Stimulated activated CD4-positive, alpha-beta T cell treated with anti-CD3 and anti-CD28 coated beads, Interleukin-1b, Interleukin-23, amount 100 ng/mL, for 48 hours (primary cell): Measurements from ENCODE around the gene MRPL42.
"Not testable (repeated sequence)": the region's sequence is repeated elsewhere in the genome, so short reads cannot be mapped to it uniquely, and the experiment has no call there.

ENCODE experiments used
- DNase-seq: peaks from one replicate; pipeline ENCODE4 v3.0.0-alpha.2; 2020

MRPL42 gene

DNA sequence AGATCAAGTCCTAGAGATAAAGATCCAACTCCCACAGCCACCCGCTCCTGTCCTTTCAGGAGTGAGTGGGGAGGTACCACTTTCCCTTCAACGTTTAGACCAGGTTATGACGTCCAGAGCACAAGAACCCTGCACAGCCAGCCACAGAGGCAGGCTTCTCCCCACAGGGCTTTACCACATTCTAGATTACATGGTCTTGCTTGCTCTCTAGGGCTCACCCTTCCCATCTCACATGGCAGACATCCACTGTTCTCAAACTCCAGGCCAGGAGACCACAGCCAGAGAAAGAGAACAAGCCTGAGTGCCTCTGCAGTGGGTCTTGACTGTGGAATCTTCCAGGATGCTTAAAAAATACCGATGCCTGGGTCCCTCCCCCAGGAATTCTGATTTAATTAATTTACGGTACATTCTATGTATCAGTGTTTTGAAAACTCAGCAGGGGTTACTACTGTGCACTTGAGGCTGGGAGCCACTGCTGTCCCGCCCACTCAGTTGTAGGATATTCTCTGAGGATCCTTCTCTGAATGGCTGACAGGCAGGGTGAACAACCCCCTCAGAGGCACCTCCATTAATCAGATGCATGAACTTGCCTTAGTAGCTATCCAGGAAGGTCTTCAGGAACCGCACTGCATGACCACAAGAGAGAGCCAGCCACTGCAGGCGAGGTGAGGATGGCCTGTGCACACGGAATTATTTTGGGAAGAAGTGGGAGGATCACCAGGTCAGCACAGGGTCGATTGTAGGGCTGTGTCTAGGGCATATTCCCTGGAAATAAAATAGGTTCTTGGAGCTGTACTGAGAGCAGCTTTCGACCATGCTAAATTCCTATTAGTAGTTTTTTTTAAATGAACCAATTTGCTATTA lies 83.7 kb downstream of the MRPL42 start:
- DNase-seq, result no peak

DNA sequence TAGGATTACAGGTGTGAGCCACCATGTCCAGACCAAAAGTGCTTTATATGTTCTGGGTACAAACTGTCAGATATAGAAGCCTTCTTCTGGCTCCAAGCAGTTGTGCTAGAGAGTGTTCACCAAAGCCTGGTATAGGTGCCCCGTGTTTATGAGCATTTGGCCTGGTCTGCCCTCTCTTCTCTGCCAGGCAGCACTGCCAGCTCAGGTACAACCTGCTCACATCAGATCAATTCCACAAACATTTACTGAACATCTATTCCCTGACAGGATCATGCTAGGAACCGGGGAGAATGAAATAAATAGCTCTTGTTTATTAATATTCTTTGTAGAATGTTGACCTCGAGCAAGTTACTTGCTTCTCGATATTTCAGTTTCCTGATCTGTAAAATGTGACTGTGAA lies 85.1 kb downstream of the MRPL42 start:
- no peak for DNase-seq

DNA sequence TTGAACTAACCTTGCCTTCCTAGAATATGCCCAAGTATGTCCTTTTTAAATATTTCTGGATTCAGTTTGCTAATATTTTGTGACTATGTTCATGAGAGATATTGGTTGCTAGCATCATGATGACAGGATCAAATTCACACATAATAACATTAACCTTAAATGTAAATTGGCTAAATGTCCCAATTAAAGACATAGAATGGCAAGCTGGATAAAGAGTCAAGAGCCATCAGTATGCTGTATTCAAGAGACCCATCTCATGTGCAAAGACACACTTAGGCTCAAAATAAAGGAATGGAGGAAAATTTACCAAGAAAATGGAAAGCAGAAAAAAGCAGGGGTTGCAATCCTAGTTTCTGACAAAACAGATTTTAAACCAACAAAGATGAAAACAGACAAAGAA lies 90.6 kb downstream of the MRPL42 start:
- not testable (repeated sequence) for DNase-seq

DNA sequence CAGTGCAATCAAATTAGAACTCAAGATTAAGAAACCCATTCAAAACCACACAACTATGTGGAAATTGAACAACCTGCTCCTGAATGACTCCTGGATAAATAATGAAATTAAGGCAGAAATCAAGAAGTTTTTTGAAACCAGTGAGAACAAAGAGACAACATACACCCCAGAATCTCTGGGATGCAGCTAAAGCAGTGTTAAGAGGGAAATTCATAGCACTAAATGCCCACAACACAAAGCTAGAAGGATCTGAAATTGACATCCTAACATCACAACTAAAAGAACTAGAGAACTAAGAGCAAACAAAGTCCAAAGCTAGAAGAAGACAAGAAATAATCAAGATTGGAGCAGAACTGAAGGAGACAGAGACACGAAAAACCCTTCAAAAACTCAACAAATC lies 91.4 kb downstream of the MRPL42 start:
- not testable (repeated sequence) for DNase-seq

DNA sequence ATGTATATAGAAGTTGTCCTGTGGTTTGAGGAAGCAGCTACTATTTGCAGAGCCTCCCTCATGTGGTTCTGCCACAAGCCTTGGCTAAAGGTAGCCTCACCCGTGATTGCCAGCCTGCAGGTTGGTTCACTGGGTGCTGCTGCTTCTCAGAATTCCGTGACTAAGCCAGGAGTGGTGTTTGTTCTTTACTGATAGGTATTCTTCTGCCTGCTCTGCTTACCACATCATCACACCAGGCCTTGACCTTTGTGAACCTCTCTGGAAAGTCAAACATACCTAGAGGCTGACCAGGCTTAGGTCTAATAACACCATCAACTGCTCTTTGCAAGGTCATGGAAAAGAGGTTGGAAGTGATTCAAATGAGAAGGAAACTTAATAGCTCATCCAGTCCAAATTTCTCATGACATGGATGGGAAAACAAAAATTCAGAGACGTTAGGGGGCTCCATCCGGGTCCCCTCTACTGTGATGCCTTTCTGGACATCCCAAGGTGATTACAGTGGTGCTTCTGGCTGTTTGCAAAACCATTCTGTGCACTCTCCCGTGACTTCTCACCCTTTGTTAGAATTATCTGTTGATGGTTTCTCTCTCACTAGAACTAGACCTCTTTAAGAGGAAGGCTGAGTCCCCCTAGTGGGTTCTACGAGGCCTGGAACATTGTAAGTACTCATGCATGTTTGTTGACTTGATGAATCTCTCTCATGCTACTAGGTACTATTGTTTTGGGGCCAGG lies 96.7 kb downstream of the MRPL42 start:
- DNase-seq, result no peak

DNA sequence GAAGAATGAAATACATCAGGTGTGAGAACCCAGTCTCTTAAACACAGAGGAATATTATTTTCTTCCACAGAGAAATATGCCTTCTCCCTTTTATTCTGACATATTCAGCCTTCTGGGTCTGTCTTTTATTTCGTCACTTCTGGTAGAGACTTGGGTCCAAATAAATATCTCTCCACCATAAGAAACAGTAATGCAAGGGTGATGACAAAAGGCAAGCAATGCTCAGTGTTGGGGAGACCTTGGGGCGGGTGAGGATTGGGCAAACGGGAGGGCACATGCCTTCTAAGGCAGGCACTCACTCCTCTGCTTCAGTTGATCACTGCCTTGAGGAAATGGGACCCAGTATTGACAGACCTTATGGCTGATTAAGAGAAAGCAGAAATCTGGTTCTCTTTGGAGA lies 98.4 kb downstream of the MRPL42 start:
- DNase-seq, result no peak
